Natural killer cell treated with Interleukin-12 subunit alpha and Interleukin-12 subunit beta and Interleukin-15 and Interleukin-18, amount 100 ng/mL, for 72 hours (primary cell): ENCODE measurements around the gene KCNQ2. TPM values are rescaled to one million over a fixed set of nuclear protein-coding genes. Genes with fewer than 3 reads are reported as not detected.

Source experiments
- ATAC-seq, 2 donors: fragments of 150-1000 bp; cut with Tn5 transposase in 1 of 2; sonication (Bioruptor Pico), chemical (Tn5 transposase) in 1 of 2; 2 replicates each; pipeline ENCODE4 v1.10.0; 2021
- DNase-seq: peaks from one replicate; pipeline ENCODE4 v3.0.0; 2022; ENCODE audit warnings: low spot score
- H3K27ac Mint-ChIP-seq, 2 donors: 1 replicate in 1 of 2; 2 replicates in 1 of 2; pipeline ENCODE4 v1.8.0; 2022; ENCODE audit warnings: mixed read lengths in 2 of 2, mild to moderate bottlenecking in 1 of 2, moderate library complexity in 1 of 2
- H3K27me3 Mint-ChIP-seq, 2 donors: 1 replicate in 1 of 2; 2 replicates in 1 of 2; pipeline ENCODE4 v1.8.0; 2022; ENCODE audit warnings: mixed read lengths in 2 of 2
- H3K36me3 Mint-ChIP-seq: one replicate; pipeline ENCODE4 v1.8.0; 2022; ENCODE audit warnings: mixed read lengths
- H3K4me1 Mint-ChIP-seq, 2 donors: 1 replicate in 1 of 2; 2 replicates in 1 of 2; pipeline ENCODE4 v1.8.0; 2022; ENCODE audit warnings: low read depth in 2 of 2, mixed read lengths in 2 of 2, mild to moderate bottlenecking in 1 of 2
- H3K4me3 Mint-ChIP-seq: one replicate; pipeline ENCODE4 v1.8.0; 2022; ENCODE audit warnings: mixed read lengths
- H3K9me3 Mint-ChIP-seq: 2 replicates; pipeline ENCODE4 v1.8.0; 2022; ENCODE audit warnings: mixed read lengths
- total RNA-seq, 2 donors: library from RNA; stranded (reverse); gene quantifications; one replicate each; pipeline ENCODE4 v1.2.3, GENCODE V29; 2022

The KCNQ2 gene
- total RNA-seq, 2 donors from 2014 or later: not detected

- Mint-ChIP-seq H3K9me3 (no peaks in the 10 kb centered on the region), H3K4me1 (peaks cover 0 to 9% of the 10 kb centered on the region in 2 donors), H3K27me3 (peaks cover 13 to 25% of the 10 kb centered on the region in 2 donors), H3K36me3 (no peaks in the 10 kb centered on the region), H3K4me3 (no peak overlapping the region), H3K27ac (no peak overlapping the region)
- no peak for ATAC-seq
- DNase-seq: no peak
Measured at GRCh38 chr20:63477944-63478343, 5.5 kb upstream of the KCNQ2 start.

GRCh38 chr20:63477061-63477616, 4.7 kb upstream of the KCNQ2 start:
- no peak for DNase-seq
- Mint-ChIP-seq H3K27me3 (peaks cover 13 to 20% of the 10 kb centered on the region in 2 donors), H3K9me3 (no peaks in the 10 kb centered on the region), H3K4me3 (no peak overlapping the region), H3K4me1 (peaks cover 0 to 8% of the 10 kb centered on the region in 2 donors), H3K27ac (no peak overlapping the region), H3K36me3 (no peaks in the 10 kb centered on the region)
- no peak for ATAC-seq

- no peak for ATAC-seq
Measured at GRCh38 chr20:63475209-63475608, 2.8 kb upstream of the KCNQ2 start.

GRCh38 chr20:63473555-63474449, 1.3 kb upstream of the KCNQ2 start:
- Mint-ChIP-seq H3K9me3 (no peaks in the 10 kb centered on the region), H3K36me3 (no peaks in the 10 kb centered on the region), H3K27me3 (peaks cover 8 to 18% of the 10 kb centered on the region in 2 donors), H3K4me3 (no peak overlapping the region), H3K4me1 (peaks cover 0 to 8% of the 10 kb centered on the region in 2 donors), H3K27ac (no peak overlapping the region)
- DNase-seq: no peak
- ATAC-seq: no peak

More at GRCh38 chr20:63475209-63475608, 2.8 kb upstream of the KCNQ2 start:
- Mint-ChIP-seq H3K9me3 (no peaks in the 10 kb centered on the region), H3K27me3 (peaks cover 8 to 19% of the 10 kb centered on the region in 2 donors), H3K27ac (no peak overlapping the region), H3K4me3 (no peak overlapping the region), H3K4me1 (peaks cover 0 to 8% of the 10 kb centered on the region in 2 donors), H3K36me3 (no peaks in the 10 kb centered on the region)
- DNase-seq: no peak

- DNase-seq (no peak), ATAC-seq (no peak)
- H3K9me3 Mint-ChIP-seq: no peaks in the 10 kb centered on the region
- no peak overlapping the region for H3K27ac Mint-ChIP-seq
- H3K4me1 Mint-ChIP-seq: peaks cover 0 to 8% of the 10 kb centered on the region in 2 donors
- no peaks in the 10 kb centered on the region for H3K36me3 Mint-ChIP-seq
- H3K27me3 Mint-ChIP-seq: peaks cover 8 to 18% of the 10 kb centered on the region in 2 donors
- H3K4me3 Mint-ChIP-seq: no peak overlapping the region
Measured at GRCh38 chr20:63472862-63473390, 471 bp upstream of the KCNQ2 start.

GRCh38 chr20:63471717-63471980, 806 bp downstream of the KCNQ2 start:
- Mint-ChIP-seq H3K4me3 (no peak overlapping the region), H3K9me3 (no peaks in the 10 kb centered on the region), H3K27me3 (peaks cover 8 to 19% of the 10 kb centered on the region in 2 donors), H3K4me1 (peaks cover 0 to 8% of the 10 kb centered on the region in 2 donors), H3K27ac (no peak overlapping the region), H3K36me3 (no peaks in the 10 kb centered on the region)
- ATAC-seq (peak in 1 of 2 donors; percentile 7), DNase-seq (no peak)

GRCh38 chr20:63471002-63471716, 1.3 kb downstream of the KCNQ2 start:
- peaks cover 0 to 8% of the 10 kb centered on the region in 2 donors for H3K4me1 Mint-ChIP-seq
- ATAC-seq (no peak), DNase-seq (no peak)
- H3K27ac Mint-ChIP-seq: no peak overlapping the region
- H3K36me3 Mint-ChIP-seq: no peaks in the 10 kb centered on the region
- peaks cover 8 to 19% of the 10 kb centered on the region in 2 donors for H3K27me3 Mint-ChIP-seq
- H3K9me3 Mint-ChIP-seq: no peaks in the 10 kb centered on the region
- no peak overlapping the region for H3K4me3 Mint-ChIP-seq

- Mint-ChIP-seq H3K4me3 (no peak overlapping the region), H3K4me1 (peaks cover 0 to 8% of the 10 kb centered on the region in 2 donors), H3K27me3 (peaks cover 8 to 19% of the 10 kb centered on the region in 2 donors), H3K27ac (no peak overlapping the region), H3K36me3 (no peaks in the 10 kb centered on the region), H3K9me3 (no peaks in the 10 kb centered on the region)
- ATAC-seq (no peak), DNase-seq (no peak)
Measured at GRCh38 chr20:63470410-63470809, 2.0 kb downstream of the KCNQ2 start.

GRCh38 chr20:63469713-63470101, 2.7 kb downstream of the KCNQ2 start:
- Mint-ChIP-seq H3K9me3 (no peaks in the 10 kb centered on the region), H3K4me3 (no peak overlapping the region), H3K27me3 (peaks cover 8 to 22% of the 10 kb centered on the region in 2 donors), H3K36me3 (no peaks in the 10 kb centered on the region), H3K27ac (no peak overlapping the region), H3K4me1 (peaks cover 0 to 8% of the 10 kb centered on the region in 2 donors)
- no peak for ATAC-seq
- DNase-seq: no peak

GRCh38 chr20:63469019-63469712, 3.3 kb downstream of the KCNQ2 start:
- no peaks in the 10 kb centered on the region for H3K9me3 Mint-ChIP-seq
- H3K4me3 Mint-ChIP-seq: no peak overlapping the region
- H3K36me3 Mint-ChIP-seq: no peaks in the 10 kb centered on the region
- no peak for DNase-seq
- ATAC-seq: no peak
- peaks cover 4 to 19% of the 10 kb centered on the region in 2 donors for H3K27me3 Mint-ChIP-seq
- H3K4me1 Mint-ChIP-seq: peaks cover 0 to 5% of the 10 kb centered on the region in 2 donors
- no peak overlapping the region for H3K27ac Mint-ChIP-seq

- ATAC-seq (no peak), DNase-seq (no peak)
- H3K4me1 Mint-ChIP-seq: no peaks in the 10 kb centered on the region
- H3K4me3 Mint-ChIP-seq: no peak overlapping the region
- no peaks in the 10 kb centered on the region for H3K36me3 Mint-ChIP-seq
- no peak overlapping the region for H3K27ac Mint-ChIP-seq
- H3K27me3 Mint-ChIP-seq: peaks cover 0 to 14% of the 10 kb centered on the region in 2 donors
- H3K9me3 Mint-ChIP-seq: no peaks in the 10 kb centered on the region
Measured at GRCh38 chr20:63468421-63468820, 4.0 kb downstream of the KCNQ2 start.

GRCh38 chr20:63467294-63468083, 5.0 kb downstream of the KCNQ2 start:
- DNase-seq (no peak), ATAC-seq (no peak)
- peaks cover 4 to 19% of the 10 kb centered on the region in 2 donors for H3K27me3 Mint-ChIP-seq
- no peak overlapping the region for H3K27ac Mint-ChIP-seq
- no peaks in the 10 kb centered on the region for H3K9me3 Mint-ChIP-seq
- H3K4me1 Mint-ChIP-seq: no peaks in the 10 kb centered on the region
- no peaks in the 10 kb centered on the region for H3K36me3 Mint-ChIP-seq
- no peak overlapping the region for H3K4me3 Mint-ChIP-seq

- Mint-ChIP-seq H3K4me1 (no peaks in the 10 kb centered on the region), H3K27ac (no peak overlapping the region), H3K36me3 (no peaks in the 10 kb centered on the region), H3K4me3 (no peak overlapping the region), H3K9me3 (no peaks in the 10 kb centered on the region), H3K27me3 (peaks cover 6 to 19% of the 10 kb centered on the region in 2 donors)
- ATAC-seq (no peak), DNase-seq (no peak)
Measured at GRCh38 chr20:63466861-63467260, 5.6 kb downstream of the KCNQ2 start.
